ENCODE data around the gene CSRP2.
A peak's percentile ranks its signal among the peaks of the same experiment; 100 is the strongest.

Gene CSRP2

DNA sequence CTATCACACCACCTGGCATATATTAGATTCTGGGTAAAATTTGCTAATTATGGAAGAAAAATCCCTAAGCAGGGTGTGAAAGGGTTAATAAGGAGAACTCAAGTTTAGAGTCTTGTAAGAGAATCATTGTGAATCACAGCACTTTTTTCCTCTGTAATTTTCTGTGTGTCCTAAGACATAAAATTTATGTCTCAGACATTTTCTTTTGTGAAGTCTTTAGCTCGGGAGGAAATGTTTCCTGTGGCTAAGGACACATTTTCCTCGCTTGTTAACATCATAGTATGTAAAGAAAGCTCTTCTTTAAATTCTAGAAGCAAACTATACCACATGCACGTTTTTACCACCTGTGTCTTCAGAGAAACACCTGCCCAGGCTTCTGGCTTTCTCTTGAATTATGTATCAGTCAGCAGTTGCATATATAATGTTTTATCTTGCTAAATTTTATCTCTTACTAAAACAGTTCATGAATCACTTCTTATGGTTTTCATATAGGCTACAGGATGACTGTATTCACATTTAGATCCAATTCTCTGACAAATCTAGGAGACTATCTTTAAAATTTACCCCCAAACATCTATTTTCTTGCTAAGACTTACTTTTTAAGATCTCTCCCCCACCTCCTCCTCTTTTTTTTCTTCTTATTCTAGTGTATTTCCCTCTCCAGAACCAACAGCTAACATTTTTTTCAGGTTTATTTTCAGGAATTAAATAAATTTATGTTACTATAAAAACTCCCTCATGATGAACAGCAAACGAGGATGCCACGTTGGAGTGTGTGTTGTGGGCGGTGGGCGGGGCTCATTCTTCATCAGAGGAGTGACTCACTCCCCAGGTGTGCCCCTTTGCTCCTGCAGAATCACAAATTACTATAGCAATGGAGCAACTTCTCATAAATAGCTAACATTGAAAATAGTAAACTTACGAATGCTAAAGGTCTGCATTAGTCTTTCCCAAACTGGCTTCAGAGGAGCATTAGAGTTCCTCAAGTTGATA, 11.6 kb upstream of the CSRP2 start:
- DNase-seq: no peak

DNA sequence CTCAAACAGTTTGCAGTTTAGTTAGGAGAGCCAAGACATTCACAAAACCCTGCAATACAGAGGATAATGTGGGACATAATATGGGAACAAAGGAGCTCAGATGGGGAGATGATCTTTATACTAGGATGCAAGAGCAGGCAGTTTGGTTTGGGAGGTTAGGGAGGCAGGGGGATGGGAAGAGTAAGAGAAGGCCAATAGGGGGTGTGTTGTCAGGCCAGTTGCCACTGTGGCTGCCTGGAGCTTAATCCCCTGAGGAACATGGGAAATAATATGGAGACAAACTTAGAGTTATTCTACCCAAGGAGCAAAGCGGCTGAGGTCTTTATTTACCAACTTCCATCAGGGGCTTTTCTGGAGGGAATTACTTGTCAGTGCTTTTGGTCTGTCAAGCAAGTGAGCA, 10.0 kb upstream of the CSRP2 start:
- DNase-seq: no peak

DNA sequence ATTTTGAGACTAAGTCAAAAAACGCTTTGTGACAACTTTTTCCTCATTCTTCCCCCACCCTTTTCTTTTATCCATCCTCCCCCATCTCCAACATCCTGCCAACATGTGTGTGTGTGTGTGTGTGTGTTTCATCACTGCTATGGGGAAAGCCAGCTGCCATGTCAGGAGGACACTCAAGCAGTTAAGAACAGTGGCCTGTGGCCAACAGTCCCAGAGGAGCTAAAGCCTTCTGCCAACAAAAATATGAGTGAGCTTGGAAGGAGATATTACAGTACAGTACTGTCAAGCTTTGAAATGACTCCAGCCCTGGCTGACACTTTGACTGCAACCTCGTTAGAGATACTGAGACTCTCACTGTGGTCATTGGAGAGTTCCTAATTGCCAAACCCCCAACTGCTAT, 5.0 kb upstream of the CSRP2 start:
- DNase-seq: no peak

DNA sequence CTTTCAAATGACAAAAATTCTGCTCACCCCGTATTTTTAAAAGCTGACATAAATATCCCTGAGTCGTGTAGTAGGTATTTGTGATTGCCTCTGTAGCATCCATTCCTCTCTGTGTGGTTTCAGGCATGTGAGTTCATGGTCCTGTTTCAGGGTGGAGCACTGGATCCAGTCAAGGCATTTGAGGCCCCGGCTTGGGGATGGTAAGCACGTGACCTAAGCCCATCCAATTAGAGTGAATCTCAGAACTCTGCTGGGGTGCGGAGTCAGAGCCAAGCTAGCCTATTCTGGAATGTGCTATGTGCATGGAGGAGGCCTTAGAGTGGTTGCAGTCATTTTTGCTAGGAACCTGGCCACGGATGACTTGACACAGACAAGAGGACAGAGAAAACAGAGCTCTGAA, 4.3 kb upstream of the CSRP2 start:
- DNase-seq: no peak

DNA sequence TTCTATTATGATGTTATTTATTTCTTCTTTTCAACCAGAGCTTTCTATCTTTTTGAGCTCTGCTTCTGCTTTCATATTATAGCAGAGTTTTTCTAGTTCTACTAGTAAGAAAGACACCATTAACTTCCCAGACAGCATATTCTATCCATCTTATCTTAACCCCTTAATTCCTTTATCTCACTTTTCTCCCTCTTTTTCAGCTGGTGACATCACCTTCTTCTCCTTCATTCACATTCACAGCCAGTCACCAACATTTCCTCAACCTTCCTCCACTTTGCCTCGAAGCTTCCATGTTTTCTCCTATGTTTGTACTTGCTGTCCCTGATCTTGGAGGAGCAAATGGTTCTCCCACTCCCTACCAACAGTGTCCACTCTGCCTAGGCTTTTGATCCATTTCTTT, 3.5 kb upstream of the CSRP2 start:
- DNase-seq: no peak

DNA sequence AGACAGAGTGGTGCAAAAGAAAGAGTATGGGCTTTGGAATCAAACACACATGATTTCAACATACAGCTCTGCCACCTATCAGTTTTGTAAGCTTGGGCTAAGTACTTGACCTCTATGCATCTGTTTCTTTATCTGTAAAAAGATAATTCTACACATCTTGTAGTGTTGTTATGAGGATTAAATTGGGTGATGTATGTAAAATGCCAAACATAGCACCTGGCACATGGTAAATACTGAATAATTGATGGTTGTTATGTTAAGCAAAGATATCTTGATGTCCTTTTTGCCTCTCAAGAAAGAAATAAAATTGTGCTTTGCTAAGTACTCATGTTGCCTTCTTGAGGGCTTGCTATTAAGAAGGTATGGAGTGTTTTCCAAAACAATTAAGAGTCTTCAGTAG, 2.3 kb upstream of the CSRP2 start:
- DNase-seq: no peak

DNA sequence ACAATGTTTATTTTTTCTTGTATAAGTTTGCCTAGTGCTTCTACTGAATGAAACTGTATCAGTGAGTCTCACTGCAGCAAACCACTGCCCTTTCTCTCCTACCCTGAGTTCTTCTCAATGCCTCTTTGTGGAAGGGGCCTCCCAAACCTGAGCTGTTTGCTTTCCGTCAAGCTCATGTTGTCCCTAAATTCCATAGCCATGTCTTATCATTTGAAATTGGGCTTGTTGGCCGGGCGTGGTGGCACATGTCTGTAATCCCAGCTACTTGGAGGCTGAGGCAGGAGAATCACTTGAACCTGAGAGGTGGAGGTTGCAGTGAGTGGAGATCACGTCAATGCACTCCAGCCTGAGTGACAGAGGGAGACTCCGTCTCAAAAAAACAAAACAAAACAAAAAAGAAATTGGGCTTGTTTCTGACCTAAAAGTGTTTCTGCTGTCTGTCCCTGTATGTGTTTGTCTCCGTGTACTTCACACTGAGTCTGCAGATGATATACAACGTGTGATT, 1.8 kb upstream of the CSRP2 start:
- DNase-seq: no peak

DNA sequence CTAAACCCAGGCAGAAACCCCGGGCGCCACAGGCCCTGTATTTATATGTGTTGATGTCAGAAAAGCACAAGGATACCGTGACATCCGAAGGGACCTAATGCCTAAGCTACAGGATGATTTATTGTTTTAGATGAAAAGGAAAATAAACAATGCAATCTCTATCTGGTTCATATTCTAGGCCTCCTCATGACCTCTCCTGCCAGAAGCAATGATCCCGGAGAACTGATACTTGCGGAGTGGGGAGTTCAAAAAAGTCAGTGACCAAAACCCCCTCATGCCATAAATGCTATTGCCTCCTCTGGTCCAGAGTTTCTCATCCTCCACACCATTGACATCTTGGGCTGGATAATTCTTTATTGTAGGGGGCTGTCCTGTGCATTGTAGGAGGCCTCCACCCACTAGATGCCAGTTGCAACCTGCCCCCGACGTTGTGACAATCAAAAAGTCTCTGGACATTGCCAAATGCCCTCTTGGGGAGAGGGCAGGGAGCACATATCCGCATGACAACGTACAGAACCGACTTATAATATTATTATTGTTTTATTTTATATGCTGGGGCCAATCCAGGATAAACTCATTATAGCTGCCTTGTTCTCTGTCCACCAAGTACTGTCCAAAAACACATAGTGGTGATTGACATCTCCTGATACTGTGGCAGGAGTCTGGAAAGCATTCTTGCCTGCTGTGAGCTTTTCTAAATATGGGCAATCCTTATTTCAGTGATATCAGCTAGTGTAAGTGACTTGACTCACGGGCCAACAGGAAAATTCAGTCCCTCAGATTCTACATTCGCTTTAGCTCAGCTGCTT, 1.1 kb upstream of the CSRP2 start:
- no peak for DNase-seq

DNA sequence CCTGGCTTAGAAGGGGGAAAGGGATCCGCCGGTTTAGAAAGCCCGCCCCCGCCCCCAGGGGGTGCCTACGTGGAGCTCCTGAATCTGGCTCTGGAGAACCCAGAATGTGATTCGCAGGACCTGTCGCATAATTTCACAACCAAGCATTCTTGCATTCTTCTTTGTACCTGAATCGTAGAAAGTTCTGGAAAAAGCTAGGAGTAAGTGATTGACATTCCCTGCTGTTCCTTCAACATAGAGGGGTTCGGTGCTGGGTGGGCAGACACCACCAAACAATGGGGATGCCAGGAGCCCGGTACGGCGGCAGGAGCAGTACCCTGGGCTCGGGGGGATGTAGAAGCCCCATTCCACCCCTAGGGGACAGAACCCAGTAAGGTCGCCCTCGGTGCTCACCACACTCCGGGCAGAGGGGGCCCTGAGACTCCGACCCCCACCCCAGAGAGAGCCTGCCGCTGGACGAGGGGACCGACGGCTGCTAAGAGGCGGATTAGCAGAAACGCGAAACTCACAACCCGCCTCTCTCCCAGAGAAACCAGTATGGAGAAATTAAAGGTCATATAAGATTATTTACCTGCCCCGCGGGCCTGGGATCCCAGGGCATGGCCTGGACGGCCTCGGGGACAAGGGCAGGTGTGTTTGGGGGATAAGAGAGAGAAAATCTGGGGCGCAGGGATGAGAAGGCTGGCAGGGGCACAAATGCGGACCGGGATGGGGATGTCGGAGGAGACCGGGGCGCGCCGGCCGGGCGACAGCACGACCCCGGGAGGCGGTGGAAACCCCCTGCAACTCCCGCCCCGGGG, 520 bp downstream of the CSRP2 start:
- DNase-seq: peak in 1 of 2 donors; percentile 5

DNA sequence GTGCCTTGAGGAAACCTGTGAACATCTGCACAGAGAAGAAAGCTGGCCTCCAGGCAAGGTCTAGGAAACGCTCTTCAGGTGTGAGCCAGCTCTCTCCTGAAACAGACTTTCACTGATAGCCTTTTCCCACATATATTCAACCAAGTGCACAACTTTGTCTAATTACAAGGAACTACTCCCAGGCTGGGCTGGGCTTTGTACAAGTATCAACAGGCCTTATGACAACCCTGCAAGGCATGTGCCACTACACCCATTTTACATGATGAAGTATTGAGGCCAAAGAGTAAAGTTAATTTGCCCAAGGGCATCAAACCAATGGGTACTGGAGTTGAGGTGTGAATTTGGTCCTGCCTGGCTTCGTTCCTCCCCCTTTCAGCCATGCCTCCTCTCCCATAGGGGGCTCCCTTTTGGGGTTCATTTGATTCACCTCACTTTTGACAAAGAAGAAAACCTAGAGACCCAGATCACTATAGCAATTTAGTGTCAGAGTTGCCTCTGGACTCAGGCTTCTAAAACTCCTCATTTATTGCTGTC, 2.1 kb downstream of the CSRP2 start:
- no peak for DNase-seq

DNA sequence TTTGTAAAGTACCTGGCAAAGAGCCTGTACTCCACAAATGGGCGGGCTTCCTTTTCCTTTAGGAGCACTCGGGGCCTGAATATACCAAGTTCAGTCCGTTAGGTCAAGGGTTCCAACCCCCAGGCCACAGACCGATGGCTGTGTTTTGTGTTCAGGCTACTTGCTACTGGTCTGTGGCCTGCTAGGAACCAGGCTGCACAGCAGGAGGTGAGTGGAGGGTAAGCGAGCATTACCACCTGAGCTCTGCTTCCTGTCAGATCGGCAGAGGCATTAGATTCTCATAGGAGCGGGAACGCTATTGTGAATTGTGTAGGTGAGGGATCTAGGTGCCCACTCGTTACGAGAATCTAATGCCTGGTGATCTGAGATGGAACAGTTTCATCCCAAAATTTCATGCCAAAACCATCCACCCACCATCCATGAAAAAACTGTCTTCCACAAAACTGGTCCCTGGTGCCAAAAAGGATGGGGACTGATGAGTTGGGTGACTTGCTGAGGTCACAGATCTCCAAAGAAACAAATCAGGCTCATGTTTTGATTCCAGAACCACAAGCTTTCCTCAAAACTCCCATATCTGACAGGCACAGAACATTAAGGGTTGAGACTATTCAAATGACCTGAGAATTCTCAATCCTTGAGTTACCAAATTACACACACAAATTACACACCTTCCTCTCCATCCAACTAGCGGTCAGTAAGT, 4.2 kb downstream of the CSRP2 start:
- no peak for DNase-seq

DNA sequence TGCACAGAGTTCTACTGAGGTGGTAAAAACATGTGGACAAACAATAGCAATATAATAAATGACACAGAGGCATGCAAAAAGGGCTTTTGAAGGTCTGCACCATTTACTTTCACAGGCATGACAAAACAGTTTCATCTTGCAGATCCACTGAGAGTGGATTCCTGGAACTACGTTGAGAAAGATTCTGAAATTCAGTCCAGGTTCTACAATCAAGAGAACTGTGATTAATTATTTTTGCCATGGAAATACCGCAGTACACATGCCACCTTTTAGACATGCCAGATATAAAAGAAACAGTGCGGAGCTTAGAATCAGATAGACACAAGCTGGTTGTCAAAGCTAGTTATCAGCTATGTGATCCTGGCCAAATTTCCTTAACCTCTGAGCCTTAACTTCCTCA, 4.8 kb downstream of the CSRP2 start:
- no peak for DNase-seq

DNA sequence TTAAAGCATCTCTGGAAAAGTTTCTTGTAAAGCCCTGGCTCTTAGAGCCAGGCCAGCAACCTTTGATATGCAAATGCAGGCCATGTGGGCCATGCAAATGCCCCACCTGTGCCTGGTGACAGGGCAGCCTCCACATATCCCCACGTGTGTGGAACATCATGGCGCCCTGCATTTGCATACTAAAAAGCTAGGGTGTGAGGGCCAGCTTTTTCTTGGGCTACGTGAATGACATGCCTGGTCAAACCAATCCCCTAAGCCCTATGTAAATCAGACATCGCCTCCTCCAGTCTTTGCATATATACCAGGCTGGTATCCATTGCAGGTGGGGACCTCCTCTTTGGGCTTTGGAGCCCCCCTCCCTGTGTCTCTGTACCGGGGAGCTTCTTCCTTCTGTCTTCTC, 6.4 kb downstream of the CSRP2 start:
- no peak for DNase-seq

DNA sequence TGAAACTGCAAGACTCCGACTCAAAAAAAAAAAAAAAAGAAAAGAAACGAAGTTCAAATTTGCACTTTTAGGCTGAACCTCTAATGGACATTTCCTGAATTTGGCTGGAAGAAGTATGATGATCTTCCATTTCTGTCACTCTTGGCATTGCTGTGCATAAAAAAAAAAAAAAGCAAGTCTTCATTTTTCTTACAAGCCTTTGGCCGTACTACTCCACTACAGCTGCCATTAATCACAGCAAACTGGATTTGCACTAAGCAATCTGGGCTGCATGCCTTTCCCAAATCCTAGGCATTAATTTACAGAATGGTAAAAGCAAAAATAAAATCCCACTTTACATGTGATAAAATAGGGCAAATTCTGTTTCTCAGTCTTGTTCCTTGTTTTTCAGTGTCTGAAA, 7.1 kb downstream of the CSRP2 start:
- DNase-seq: no peak

DNA sequence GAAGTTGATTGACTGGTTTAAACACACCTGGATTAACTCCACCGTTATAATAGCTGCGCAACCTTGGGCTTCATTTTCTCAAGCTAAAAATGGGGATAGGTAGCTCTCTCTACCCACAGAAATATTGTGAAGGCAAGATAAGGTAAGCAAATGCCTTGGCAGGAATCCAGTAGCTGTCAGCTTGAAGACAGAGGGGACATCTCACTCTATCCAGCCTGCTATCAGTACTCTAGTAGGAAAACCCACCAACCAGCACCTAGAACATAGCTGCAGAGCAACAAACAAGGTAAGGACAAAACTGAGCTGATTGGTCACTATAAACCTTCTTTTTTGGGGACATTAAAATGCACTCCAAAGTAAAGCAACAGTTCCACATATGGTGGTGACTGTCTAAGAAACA, 7.7 kb downstream of the CSRP2 start:
- DNase-seq: no peak

DNA sequence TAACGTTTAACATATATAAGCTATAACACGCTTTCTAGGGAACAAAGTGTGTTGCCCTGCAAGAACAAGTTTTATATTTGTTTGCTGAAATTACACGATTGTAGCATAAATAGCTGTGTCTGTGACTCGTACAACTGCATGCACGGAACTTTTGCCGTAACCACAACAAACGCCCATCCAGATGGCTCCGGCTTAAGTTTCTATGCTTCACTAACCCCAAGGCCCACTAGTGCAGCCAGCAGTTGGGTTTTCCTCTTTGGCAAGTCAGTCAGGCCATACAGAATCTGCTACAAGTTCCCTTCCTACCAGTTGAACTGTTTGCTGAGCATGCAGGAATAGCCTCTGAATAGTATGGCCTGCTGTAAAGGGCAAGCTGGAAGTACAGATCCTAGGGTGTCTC, 12.1 kb downstream of the CSRP2 start:
- DNase-seq: no peak

DNA sequence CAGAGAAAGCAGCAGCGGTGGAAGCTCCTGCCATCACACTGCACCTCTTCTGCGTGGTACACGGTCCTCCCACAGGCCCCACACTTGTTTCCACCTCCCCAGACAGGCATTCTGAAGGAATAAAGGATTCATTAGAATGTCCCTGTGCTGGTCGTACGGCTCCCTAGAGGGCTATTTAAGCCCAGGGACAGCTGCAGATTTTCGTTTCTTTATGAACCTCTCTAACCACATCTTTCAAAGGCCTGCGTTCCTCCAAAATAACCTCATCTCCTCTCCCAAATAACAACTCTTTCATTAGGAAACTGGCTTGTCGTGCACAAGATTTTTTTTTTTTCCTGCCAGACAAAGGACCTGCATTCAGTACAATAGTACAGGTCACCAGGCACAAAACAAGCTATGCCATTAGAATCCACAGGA, 12.7 kb downstream of the CSRP2 start:
- DNase-seq: no peak

DNA sequence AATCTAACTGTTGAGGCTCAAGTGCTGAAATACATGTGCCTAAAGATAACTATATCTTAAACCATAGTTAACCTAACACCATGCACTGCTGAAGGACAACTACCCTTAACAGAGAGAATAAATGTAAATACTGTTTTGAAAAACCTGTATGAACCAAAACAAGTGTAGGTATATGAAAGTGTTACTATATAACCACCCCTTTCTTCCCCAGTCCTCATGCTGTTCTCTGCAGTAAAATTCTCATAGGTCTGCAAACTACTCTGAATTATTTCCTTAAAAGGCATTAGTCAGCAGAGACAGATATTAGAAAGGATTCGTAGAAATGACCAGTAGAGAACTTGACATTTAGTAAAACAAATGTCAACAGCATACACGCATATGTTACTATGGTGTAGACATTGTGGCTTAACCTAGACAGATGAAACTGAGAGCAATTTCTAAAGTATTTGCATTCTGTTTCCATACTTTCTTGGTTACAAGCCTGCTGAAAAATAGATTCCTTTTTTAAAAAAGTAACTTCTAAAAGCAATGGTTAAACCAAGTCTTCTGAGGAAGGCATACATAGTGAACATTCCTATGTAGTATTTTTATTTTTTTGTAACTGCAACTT, 13.9 kb downstream of the CSRP2 start:
- no peak for DNase-seq

DNA sequence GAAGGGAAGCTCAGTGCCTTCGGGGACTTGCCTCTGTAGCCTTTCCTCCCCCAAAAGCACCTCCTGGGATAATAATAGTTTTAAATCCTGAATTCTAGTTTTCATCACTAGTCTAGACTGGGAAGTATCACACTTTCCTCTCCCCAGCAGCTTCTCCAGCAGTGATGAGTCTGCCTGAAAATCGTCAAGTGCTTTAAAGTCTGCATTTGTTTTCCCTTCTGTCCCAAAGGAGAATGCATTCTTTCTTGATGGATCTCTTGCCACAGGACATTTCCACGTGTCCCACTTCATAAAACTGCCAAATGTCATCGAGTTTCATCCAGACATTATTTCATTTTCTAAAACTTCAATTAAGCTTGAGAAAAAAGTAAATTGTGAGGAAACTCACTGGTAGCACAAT, 15.0 kb downstream of the CSRP2 start:
- no peak for DNase-seq

DNA sequence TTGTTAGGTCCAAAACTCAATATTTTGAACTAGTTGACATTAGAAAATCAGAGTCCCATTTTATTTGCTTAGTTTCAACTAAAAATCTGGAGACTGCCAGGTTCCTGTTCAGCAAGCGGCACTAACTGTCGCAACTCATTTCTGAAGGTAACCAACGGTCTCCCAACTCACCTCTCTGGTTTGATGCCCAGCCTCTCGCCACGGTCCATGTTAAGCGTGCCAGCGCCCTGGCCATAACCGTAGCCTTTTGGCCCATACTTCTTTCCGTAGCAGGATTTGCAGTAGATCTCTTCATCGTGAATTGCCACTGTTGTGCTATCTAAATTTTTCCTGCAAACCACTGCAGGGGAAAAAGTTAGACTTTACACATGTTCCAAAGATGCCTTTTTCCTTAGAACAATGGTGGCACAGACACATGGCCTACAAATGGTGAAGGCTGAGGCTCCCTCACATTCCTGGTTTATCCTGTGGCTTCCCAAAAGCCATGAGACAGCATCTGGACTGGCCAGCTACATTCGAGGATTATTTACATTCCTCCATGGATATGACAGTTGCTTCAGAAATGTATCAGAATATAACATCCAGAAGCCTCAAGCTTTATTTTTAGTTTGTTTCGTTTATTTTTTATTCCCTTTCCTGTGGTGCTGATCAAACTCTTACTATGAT, 15.7 kb downstream of the CSRP2 start:
- DNase-seq: no peak

DNA sequence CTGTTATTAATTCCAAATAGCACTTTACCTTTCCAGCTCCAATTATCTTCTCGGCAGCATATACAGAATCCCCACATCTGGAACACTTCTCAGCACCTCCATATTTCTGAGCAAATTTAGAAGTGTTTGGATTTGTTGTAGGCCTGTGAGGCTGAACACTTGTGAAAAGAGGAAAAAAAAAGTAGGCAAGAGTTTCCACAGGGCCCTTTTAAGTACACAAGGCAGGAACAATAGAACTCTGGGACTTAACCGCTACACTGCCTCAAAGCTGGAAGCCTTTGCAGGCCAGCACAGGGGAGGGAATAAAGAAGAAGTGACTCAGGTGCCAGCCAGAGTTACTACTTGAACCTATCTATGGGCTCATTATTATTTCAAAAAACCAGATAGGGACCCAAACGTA, 18.6 kb downstream of the CSRP2 start:
- DNase-seq: no peak
